Measurements from ENCODE around the gene CACNA1S. TPM values are rescaled to one million over a fixed set of nuclear protein-coding genes. Genes with fewer than 3 reads are reported as not detected.

Gene CACNA1S
- total RNA-seq, 2 experiments from 2014 or later = not detected

DNA sequence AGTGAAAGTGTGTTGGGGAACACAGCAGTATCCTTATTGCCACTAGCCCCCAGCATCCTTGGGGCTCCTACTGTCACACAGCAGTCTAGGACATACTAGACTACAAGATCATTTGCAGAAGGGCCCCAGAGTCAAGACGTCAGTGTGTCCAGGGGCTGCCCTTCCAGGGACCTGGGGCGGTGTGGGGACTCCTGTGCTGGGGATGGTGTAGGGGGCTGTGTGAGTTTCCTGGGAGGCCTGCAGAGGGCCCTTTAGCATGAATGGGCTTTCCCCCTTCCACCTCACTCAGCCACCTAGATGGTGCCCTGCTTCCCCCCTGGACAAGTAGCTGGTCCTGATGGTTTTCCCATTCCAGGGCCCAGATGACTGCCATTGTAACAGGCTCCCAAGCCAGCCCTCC is 71.2 kb downstream of the CACNA1S start:
- ChIA-PET POLR2A (interaction anchor here (0.6 kb wide), 1 partner anchor 62 kb away, joined by 3 read pairs; no protein-coding TSS in a partner anchor), CTCF (ENCODE audit: unreplicated experiment) (interaction anchor here (0.8 to 2.4 kb wide), 5 partner anchors 15 to 69 kb away, joined by 3 to 13 read pairs (median 6); no protein-coding TSS in a partner anchor)
- Histone ChIP-seq H3K36me3 (ENCODE audit: insufficient read depth, low read length) (no peaks in the 10 kb centered on the region), H3K9me2 (ENCODE audit: insufficient read depth, low read length) (no peaks in the 10 kb centered on the region), H3K4me1 (ENCODE audit: insufficient read depth, low read length, poor library complexity, severe bottlenecking) (no peaks in the 10 kb centered on the region), H3K4me3 (ENCODE audit: low read depth, low read length, poor library complexity, severe bottlenecking) (no peak overlapping the region), H3K79me2 (ENCODE audit: insufficient read depth, low read depth, low read length) (no peaks in the 10 kb centered on the region), H2AFZ (ENCODE audit: low read length) (no peak overlapping the region), H4K20me1 (ENCODE audit: insufficient read depth, low read length) (no peaks in the 10 kb centered on the region), H3K27ac (ENCODE audit: low read depth, low read length, poor library complexity, severe bottlenecking) (no peak overlapping the region), H3K4me2 (ENCODE audit: low read length) (no peak overlapping the region), H3K9me3 (ENCODE audit: low read length) (no peaks in the 10 kb centered on the region)
- TF ChIP-seq EZH2phosphoT487 (IDR thresholded peaks at IDR 0.05; ENCODE audit: borderline replicate concordance, low read depth, low read length) = no peak
- TF ChIP-seq, protein P1, sequence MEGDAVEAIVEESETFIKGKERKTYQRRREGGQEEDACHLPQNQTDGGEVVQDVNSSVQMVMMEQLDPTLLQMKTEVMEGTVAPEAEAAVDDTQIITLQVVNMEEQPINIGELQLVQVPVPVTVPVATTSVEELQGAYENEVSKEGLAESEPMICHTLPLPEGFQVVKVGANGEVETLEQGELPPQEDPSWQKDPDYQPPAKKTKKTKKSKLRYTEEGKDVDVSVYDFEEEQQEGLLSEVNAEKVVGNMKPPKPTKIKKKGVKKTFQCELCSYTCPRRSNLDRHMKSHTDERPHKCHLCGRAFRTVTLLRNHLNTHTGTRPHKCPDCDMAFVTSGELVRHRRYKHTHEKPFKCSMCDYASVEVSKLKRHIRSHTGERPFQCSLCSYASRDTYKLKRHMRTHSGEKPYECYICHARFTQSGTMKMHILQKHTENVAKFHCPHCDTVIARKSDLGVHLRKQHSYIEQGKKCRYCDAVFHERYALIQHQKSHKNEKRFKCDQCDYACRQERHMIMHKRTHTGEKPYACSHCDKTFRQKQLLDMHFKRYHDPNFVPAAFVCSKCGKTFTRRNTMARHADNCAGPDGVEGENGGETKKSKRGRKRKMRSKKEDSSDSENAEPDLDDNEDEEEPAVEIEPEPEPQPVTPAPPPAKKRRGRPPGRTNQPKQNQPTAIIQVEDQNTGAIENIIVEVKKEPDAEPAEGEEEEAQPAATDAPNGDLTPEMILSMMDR (conservative IDR thresholded peaks at IDR 0.05; ENCODE audit: low read length) = no peak
- intact Hi-C loops (cut with micrococcal nuclease; ENCODE audit: unreplicated experiment) = no loop called here
- DNase-seq (ENCODE audit: low spot score) = no peak
- no TSS peak for BruUV-seq (replicated peaks)

DNA sequence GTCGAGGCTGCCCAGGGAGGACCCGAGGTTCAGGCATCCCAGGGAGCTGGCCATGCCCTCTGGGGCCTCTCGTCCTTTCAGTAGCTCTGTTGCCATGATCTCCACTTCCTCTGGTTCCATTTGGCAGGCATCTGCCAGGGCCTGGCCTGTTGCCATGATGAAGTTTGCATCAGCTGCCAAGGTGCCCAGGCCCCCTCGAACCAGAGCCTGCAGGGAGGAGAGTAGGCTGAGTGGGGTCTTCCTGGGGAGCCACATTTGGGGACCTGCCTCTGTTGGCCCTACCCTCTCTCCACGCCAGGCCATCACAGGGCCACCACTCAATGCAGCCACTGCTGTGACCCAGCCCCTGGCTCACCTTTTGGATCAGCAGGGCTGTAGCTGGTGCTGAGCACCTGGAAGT is 72.3 kb downstream of the CACNA1S start:
- H3K9me3 ChIP-seq (ENCODE audit: low read length) = no peaks in the 10 kb centered on the region
- intact Hi-C loops (cut with micrococcal nuclease; ENCODE audit: unreplicated experiment) = no loop called here
- no peak overlapping the region for H3K27ac ChIP-seq (ENCODE audit: low read depth, low read length, poor library complexity, severe bottlenecking)
- no peaks in the 10 kb centered on the region for H3K9me2 ChIP-seq (ENCODE audit: insufficient read depth, low read length)
- no peaks in the 10 kb centered on the region for H3K36me3 ChIP-seq (ENCODE audit: insufficient read depth, low read length)
- DNase-seq (ENCODE audit: low spot score) = no peak
- no TSS peak for BruUV-seq (replicated peaks)
- ChIA-PET CTCF (ENCODE audit: unreplicated experiment) (interaction anchor here (1.3 kb wide), 1 partner anchor 60 kb away, joined by 4 read pairs; no protein-coding TSS in a partner anchor), POLR2A (interaction anchor here (0.6 to 1.0 kb wide), 3 partner anchors 12 to 60 kb away, joined by 3 to 7 read pairs (median 3); no protein-coding TSS in a partner anchor)
- no peaks in the 10 kb centered on the region for H3K4me1 ChIP-seq (ENCODE audit: insufficient read depth, low read length, poor library complexity, severe bottlenecking)
- no peaks in the 10 kb centered on the region for H4K20me1 ChIP-seq (ENCODE audit: insufficient read depth, low read length)
- no peak overlapping the region for H2AFZ ChIP-seq (ENCODE audit: low read length)
- no peak overlapping the region for H3K4me3 ChIP-seq (ENCODE audit: low read depth, low read length, poor library complexity, severe bottlenecking)
- TF ChIP-seq, protein P1 (conservative IDR thresholded peaks at IDR 0.05; ENCODE audit: low read length) = no peak
- TF ChIP-seq EZH2phosphoT487 (IDR thresholded peaks at IDR 0.05; ENCODE audit: borderline replicate concordance, low read depth, low read length) = no peak
- H3K4me2 ChIP-seq (ENCODE audit: low read length) = no peak overlapping the region
- no peaks in the 10 kb centered on the region for H3K79me2 ChIP-seq (ENCODE audit: insufficient read depth, low read depth, low read length)

DNA sequence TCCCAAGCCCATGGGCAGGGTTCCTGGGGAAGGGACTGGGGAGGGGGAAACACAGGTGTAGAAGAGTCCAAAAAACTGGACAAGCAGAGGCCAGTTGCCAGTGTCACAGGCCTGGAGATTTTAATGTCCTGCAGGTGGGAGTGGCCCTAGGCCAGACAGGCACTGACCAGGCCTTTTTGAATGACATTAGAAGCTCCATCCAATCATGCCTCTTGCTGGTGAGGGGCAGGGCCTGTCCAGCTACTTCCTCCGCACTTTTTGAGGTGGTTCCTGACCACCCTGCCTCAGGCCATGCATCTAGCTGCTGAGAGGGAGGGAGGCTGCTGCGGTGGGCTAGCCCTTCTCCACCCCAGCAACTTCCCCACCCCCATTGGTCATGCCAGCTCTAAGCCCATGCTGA is 72.8 kb downstream of the CACNA1S start:
- CTCF ChIA-PET (ENCODE audit: unreplicated experiment) = interaction anchor here (1.3 kb wide), 1 partner anchor 60 kb away, joined by 4 read pairs; no protein-coding TSS in a partner anchor
- Histone ChIP-seq H4K20me1 (ENCODE audit: insufficient read depth, low read length) (no peaks in the 10 kb centered on the region), H2AFZ (ENCODE audit: low read length) (no peak overlapping the region), H3K36me3 (ENCODE audit: insufficient read depth, low read length) (no peaks in the 10 kb centered on the region), H3K9me2 (ENCODE audit: insufficient read depth, low read length) (no peaks in the 10 kb centered on the region), H3K4me1 (ENCODE audit: insufficient read depth, low read length, poor library complexity, severe bottlenecking) (no peaks in the 10 kb centered on the region), H3K4me2 (ENCODE audit: low read length) (no peak overlapping the region), H3K79me2 (ENCODE audit: insufficient read depth, low read depth, low read length) (no peaks in the 10 kb centered on the region), H3K4me3 (ENCODE audit: low read depth, low read length, poor library complexity, severe bottlenecking) (no peak overlapping the region), H3K27ac (ENCODE audit: low read depth, low read length, poor library complexity, severe bottlenecking) (no peak overlapping the region), H3K9me3 (ENCODE audit: low read length) (no peaks in the 10 kb centered on the region)
- no peak for TF ChIP-seq EZH2phosphoT487 (IDR thresholded peaks at IDR 0.05; ENCODE audit: borderline replicate concordance, low read depth, low read length)
- TF ChIP-seq, protein P1 (conservative IDR thresholded peaks at IDR 0.05; ENCODE audit: low read length) = no peak
- POLR2A ChIA-PET = interaction anchor here (0.9 to 1.4 kb wide), 2 partner anchors 12 to 24 kb away, joined by 3 read pairs; no protein-coding TSS in a partner anchor
- intact Hi-C loops (cut with micrococcal nuclease; ENCODE audit: unreplicated experiment) = no loop called here
- no TSS peak for BruUV-seq (replicated peaks)
- no peak for DNase-seq (ENCODE audit: low spot score)
